Measurements from ENCODE around the gene MST1.

Gene MST1

DNA sequence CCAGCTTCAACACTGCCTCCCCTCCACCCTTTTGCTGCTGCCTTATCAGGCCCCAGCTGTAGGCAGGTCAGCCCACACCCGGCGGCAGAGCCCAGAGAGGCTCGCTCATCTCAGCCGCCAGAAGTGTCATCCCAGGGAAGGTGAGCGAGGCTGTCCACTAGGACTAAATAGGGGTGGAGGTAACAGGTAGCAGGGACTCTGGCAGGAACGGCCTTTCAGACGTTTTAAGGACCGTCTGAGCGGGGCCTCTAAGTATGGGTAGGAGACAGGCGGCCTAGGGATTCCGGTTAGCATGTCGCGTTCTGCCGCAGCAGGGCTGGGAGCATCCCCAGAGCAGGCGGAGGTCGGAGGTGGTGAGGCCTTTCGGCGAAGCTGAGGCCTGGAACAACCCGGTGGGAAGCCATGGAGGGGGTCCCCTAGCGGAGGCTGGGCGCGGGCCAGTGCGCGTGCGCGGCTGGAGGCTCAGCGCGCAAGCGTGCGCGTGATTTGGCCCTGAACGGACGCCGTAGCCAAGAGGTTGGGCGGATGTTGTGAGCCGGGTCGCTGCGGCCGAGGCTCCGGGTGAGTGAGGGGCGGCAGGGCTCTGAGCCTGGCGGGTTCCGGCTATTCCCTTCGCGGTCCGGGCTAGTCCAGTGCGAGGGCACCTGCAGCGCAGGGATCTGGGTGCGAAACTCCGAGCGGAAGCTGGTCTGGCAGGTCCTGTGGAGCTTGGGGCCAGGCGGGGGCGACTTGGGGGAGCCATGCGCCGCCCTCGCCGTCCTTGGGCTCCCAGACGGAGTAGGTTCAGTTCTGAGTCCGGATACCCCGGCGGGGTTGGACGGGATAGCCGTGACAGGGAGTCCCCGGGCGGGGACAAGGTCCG lies at the start of gene MST1, which contains the start of gene RNF123:
MST1 (minus strand) TSS at position 429 of the 862 bp plus-strand sequence. CDS start 783 bp downstream, outside the sequence.
RNF123 (plus strand) TSS at position 512 of the 862 bp plus-strand sequence. CDS start 1,609 bp downstream, outside the sequence.
- DNase-seq (ENCODE audit: low read depth in 4 of 4, low spot score in 1 of 4): peak; percentile 85 to 89 (median 88)

- DNase-seq (ENCODE audit: low read depth in 4 of 4, low spot score in 1 of 4): no peak
Measured at GRCh38 chr3:49738067-49738713, 48.9 kb upstream of the MST1 start.

- no peak for DNase-seq (ENCODE audit: low read depth in 4 of 4, low spot score in 1 of 4)
Measured at GRCh38 chr3:49734752-49735151, 45.5 kb upstream of the MST1 start.

DNA sequence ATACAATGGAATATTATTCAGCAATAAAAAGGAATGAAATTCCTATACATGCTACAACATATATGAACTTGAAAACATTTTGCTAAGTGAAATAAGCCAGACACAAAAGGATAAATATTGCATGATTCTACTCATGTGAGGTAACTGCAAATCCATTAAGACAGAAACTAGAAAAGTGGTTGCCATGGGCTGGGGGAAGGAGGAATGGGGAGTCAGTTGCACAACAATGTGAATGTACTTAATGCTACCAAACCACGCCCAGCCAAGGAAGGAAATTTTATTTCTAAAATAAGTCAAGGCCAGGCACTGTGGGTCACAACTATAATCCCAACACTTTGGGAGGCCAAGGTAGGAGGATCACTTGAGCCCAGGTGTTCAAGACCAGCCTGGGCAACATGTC lies 44.3 kb upstream of the MST1 start:
- no peak for DNase-seq (ENCODE audit: low read depth in 4 of 4, low spot score in 1 of 4)

- no peak for DNase-seq (ENCODE audit: low read depth in 4 of 4, low spot score in 1 of 4)
Measured at GRCh38 chr3:49732597-49732996, 43.3 kb upstream of the MST1 start.

DNA sequence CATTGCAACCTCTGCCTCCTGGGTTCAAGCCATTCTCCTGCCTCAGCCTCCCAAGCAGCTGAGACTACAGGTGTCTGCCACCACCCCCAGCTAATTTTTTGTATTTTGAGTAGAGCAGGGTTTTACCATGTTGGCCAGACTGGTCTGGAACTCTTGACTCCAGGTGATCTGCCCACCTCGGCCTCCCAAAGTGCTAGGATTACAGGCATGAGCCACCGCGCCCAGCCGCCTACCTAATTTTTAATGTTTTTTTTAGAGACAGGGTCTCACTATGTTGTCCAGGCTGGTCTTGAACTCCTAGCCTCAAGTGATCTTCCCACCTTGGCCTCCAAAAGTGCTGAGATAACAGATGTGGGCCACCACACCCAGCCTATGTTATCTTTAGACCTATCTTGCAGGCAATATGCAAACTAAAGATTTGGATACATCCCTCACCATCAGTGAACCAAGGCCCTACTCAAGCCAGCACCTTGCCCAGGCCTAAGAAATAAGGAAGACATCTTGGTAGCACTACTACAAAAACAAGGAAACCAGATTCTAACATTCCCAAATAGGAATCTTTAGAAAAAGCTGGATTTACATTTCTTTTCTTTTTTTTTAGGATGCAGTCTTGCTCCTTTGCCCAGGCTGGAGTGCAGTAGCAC lies 40.8 kb upstream of the MST1 start:
- no peak for DNase-seq (ENCODE audit: low read depth in 4 of 4, low spot score in 1 of 4)

DNA sequence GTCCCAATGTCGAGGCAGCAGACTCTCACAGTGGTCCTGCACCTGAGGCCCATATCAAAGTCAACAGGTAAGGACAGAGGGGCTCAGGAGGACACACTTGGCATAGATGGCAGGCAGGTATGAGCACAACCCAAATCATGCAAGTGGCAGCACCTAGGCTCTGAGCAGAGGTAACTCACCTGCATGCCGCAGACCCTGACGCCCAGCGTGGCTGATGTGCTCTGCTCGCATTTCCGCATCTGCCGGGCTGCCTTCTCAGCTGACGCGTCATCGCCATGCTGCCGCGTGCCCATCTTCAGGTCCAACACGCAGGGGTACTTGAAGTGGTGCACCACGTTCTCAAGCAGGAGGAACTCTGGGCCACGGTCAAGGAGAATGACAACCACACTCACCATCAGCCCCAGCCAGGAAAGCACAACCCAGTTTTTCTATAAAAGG lies 38.7 kb upstream of the MST1 start:
- DNase-seq (ENCODE audit: low read depth in 4 of 4, low spot score in 1 of 4): no peak

DNA sequence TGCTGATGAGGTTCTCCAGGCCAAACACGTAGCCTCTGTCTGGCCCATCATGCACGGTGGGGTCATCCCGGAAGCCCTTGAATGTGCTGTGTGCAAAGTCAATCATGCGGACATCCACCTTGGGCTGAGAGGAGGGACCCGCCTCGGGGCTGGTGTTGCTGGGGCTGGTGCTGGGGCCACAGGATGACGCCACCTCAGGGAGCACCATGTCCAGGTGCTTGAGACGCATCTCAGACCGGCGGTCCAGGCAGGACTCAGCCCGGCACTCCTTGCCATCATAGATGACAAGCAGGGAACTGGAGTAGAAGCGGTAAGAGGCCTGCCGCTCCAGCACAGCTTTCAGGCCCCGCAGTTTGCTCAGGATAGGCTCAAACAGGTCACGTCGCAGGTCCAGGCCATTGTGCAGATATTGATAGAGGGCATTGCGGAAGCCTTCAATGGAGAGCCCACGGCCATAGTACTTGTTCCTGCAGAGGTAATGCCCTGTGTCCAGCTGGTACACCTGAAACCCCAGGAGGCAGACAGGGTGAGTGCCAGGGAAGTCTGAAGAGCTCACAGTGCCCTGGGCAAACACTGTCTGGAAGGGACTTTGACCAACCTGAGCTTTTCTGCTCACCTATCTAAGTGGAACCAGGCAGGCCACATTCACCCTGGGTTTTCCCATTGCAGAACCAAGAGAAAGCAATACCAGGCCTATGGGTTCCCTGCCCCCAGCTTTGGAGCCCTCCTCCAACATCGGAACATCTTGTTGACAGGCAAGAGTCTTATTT lies 38.1 kb upstream of the MST1 start:
- no peak for DNase-seq (ENCODE audit: low read depth in 4 of 4, low spot score in 1 of 4)

- DNase-seq (ENCODE audit: low read depth in 4 of 4, low spot score in 1 of 4): no peak
Measured at GRCh38 chr3:49725906-49726681, 36.8 kb upstream of the MST1 start.

DNA sequence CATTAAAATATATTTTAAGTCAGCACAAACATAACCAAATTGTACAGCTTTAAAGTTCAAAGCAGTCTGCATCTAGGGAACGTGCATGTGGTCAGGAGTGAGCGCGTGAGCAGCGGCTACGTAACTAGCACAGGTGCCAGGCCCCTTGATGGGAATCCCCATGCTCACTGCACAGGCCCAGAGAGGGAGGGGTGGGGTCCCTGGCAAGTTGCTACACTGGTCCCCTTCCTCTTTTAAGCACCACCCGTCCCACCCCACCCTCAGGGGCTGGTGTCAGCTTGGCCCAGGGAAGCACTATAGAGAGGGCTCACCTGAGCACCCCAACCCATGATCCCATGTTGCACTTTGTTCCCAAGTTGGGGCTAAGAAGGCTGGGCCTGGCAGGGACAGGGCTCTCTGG lies 35.3 kb upstream of the MST1 start:
- no peak for DNase-seq (ENCODE audit: low read depth in 4 of 4, low spot score in 1 of 4)

- peak; percentile 77 to 94 (median 86) for DNase-seq (ENCODE audit: low read depth in 4 of 4, low spot score in 1 of 4)
Measured at GRCh38 chr3:49723628-49724551, 34.6 kb upstream of the MST1 start, which contains the start of gene GMPPB. Gene GMPPB, minus strand, starts transcription at chr3:49723951. Its CDS starts 225 bp downstream, at chr3:49723726.

GRCh38 chr3:49723296-49723627 lies 34.0 kb upstream of the MST1 start:
- DNase-seq (ENCODE audit: low read depth in 4 of 4, low spot score in 1 of 4): peak in 3 of 4 experiments; percentile 26 to 52 (median 52)

DNA sequence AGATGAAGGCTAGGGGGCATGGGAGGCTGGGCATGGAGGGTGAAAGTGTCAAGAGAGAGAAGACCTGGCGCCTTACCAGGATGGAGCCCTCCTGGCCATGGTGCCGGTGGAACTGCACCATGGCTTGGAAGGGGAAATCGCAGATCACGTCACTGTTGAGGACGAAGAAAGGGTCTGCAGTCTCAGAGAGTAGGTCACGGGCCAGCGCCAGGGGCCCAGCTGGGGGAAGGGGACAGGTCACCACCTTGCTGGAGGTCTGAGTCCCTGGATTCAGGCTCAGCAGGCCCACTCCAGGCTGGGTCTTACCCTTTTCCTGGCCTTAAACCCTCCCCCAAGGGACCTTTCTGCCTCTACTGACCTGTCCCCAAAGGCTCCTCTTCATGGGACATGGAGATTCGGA lies 33.6 kb upstream of the MST1 start:
- no peak for DNase-seq (ENCODE audit: low read depth in 4 of 4, low spot score in 1 of 4)

DNA sequence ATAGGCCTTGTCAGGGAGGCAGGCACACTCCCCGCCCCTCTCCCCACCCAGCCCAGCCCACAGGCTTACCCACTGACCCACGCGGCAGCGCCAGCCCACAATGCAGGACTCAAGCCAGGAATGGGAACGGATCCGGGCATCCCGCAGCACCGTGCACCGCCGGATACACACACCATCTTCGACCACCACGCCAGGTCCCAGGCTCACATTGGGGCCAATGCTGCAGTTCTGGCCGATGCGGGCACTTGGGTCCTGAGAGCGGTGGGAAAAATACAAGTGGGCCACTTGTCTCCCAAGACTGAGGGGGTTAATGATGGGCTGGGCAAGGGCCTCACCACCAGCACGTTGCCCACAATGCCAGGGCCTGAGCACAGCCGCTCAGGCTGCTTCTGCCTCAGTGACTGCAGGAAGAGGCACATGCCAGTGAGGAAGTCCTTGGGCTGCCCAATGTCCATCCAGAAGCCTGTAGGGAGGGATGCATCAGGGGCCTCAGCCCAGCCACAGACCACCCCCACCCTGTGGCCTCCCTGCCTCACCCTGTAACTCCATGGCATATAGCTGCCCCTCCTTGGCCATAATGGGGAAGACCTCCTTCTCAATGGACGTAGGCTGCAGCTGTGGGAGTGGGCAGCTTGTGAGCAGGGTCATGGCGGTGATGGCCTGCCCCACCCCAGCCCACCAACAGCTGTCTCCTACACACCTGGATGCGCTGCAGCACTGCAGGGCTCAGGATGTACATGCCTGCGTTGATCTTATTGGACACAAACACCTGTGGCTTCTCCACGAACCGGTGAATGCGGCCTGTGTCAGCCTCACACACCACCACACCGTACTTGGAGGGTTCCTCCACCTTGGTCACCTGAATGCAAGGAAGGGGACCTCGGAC lies 32.9 kb upstream of the MST1 start:
- no peak for DNase-seq (ENCODE audit: low read depth in 4 of 4, low spot score in 1 of 4)

DNA sequence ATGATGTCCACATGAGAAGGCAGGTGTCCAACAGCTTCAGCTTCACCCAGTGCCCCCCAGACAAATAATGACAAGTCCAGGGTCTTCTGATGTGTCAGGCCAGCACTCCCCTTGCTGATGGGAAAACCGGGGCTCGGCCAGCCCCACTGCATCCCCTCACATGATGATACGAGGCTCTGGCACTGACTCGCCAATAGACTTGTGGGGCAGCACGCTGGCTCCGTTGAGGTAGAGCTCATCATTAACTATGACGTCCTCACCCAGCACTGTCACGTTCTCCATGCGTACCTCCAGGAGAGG lies 32.3 kb upstream of the MST1 start:
- DNase-seq (ENCODE audit: low read depth in 4 of 4, low spot score in 1 of 4): no peak

- no peak for DNase-seq (ENCODE audit: low read depth in 4 of 4, low spot score in 1 of 4)
Measured at GRCh38 chr3:49720855-49721595, 31.8 kb upstream of the MST1 start.

DNA sequence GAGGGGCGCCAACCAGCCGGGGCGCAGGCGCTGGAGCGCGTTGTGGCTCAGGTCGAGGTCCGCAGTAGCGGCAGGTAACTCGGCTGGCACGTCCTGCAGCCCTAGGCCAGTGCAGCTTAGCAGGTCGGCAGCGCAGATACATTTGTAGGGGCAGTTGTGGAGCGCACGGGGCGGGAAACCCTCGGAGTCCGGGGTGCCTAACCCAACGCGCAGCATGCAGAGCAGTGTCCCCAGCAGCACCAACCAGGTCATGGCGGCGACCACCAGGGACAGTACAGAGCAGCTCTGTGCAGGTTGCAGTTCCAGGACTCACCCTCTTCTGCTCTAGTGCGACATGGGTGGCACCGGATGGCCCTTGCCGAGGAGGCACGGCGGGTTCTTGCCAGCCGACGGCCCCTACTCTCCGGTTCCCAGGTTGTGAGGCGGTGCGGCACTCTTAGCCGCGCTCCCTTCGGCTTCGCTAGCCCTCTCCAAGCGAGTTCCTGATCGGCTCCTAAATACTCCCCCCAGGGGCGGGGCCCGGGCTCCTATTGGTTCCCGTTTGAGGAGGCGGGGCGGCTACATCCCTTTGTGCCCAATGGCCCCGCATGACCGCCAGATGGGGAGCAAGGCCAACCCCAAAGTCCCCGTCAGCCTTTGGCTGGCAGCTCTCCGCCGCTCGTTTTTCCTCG lies 30.1 kb upstream of the MST1 start, which contains the start of gene AMIGO3:
AMIGO3 (minus strand) TSS at position 471 of the 671 bp plus-strand sequence; CDS start at position 252, 219 bp downstream.
- DNase-seq (ENCODE audit: low read depth in 4 of 4, low spot score in 1 of 4): peak; percentile 72 to 94 (median 85)
